ENCODE data around the gene ERI3. TPM values are rescaled to one million over a fixed set of nuclear protein-coding genes. Genes with fewer than 3 reads are reported as not detected.

Gene ERI3
- total and polyA plus RNA-seq, 2 of the 13 experiments (the other 11 are each of a cell fraction or from before 2014, with no cell fraction given), result 35.6 to 35.9 TPM

- TF ChIP-seq ZSCAN31 (CRISPR knock-in tag; IDR thresholded peaks at IDR 0.05; ENCODE audit: low read depth) (no peak), SOX6 (IDR thresholded peaks at IDR 0.05) (no peak), SOX6 (CRISPR knock-in tag; IDR thresholded peaks at IDR 0.05) (peak; percentile 67), RNF2 (conservative IDR thresholded peaks at IDR 0.05; ENCODE audit: low read depth) (no peak), ZNF704 (CRISPR knock-in tag; IDR thresholded peaks at IDR 0.05; ENCODE audit: borderline replicate concordance) (no peak), POGK (CRISPR knock-in tag; conservative IDR thresholded peaks at IDR 0.05) (peak; percentile 100), AHDC1 (CRISPR knock-in tag; IDR thresholded peaks at IDR 0.05; ENCODE audit: borderline replicate concordance) (peak; percentile 90; the same call in 1 of the 2 replicates), FOXO1 (CRISPR knock-in tag; IDR thresholded peaks at IDR 0.05) (peak; percentile 71; the same call in 1 of the 2 replicates), TCF12 (IDR thresholded peaks at IDR 0.05) (no peak), TCF12 (CRISPR knock-in tag; IDR thresholded peaks at IDR 0.05) (no peak), MLLT10 (CRISPR knock-in tag; IDR thresholded peaks at IDR 0.05) (no peak), RARA (CRISPR knock-in tag; IDR thresholded peaks at IDR 0.05) (peak; percentile 67), ZMAT3 (CRISPR knock-in tag; conservative IDR thresholded peaks at IDR 0.05) (0 out of 2 replicates have a peak, but pooled peaks have one; percentile 50), JUN (CRISPR knock-in tag; IDR thresholded peaks at IDR 0.05) (peak; percentile 36; the same call in 1 of the 2 replicates), RBM39 (IDR thresholded peaks at IDR 0.05; ENCODE audit: low read depth, low read length, poor library complexity, severe bottlenecking) (no peak), RXRB (CRISPR knock-in tag; IDR thresholded peaks at IDR 0.05; ENCODE audit: borderline replicate concordance) (peak; percentile 45; the same call in 1 of the 2 replicates), ZNF17 (CRISPR knock-in tag; IDR thresholded peaks at IDR 0.05) (no peak), ELF1 (CRISPR knock-in tag; IDR thresholded peaks at IDR 0.05) (0 out of 2 replicates have a peak, but pooled peaks have one; percentile 15), ZMYM2 (CRISPR knock-in tag; IDR thresholded peaks at IDR 0.05) (peak; percentile 92), GTF3A (CRISPR knock-in tag; conservative IDR thresholded peaks at IDR 0.05) (no peak), HMG20A (CRISPR knock-in tag; IDR thresholded peaks at IDR 0.05; ENCODE audit: borderline replicate concordance) (peak; percentile 74; the same call in 1 of the 2 replicates), ZNF580 (CRISPR knock-in tag; IDR thresholded peaks at IDR 0.05; ENCODE audit: borderline replicate concordance, low read depth) (no peak)
Observed at GRCh38 chr1:44297695-44298400, 57.2 kb downstream of the ERI3 start (continued).
